A549 (cell line): Measurements from ENCODE around the gene TCF12. TPM values are rescaled to one million over a fixed set of nuclear protein-coding genes. Genes with fewer than 3 reads are reported as not detected.
A peak's percentile ranks its signal among the peaks of the same experiment; 100 is the strongest.

ENCODE experiments used
- ATAC-seq, 2 experiments: fragments of 200-7000 bp in 1 of 2; fragments of >200 bp in 1 of 2; cut with Nextera tagmentation in 1 of 2; cut with Tn5 transposase in 1 of 2; 3 replicates each; pipeline versions ENCODE4 v1.8.0 to v1.9.1; 2018 to 2020; ENCODE audit warnings: mild to moderate bottlenecking in 1 of 2, moderate library complexity in 1 of 2
- CTCF ChIA-PET: fragments of 300-600 bp; sonication (Branson Sonifier 250); formaldehyde crosslinking; extraction: SDS; loops from one replicate; lab custom pipeline; 2021; ENCODE audit warnings: antibody characterized with exemption, inconsistent platforms; lab: Yijun Ruan, JAX
- POLR2A ChIA-PET: fragments of 350-600 bp; formaldehyde crosslinking; extraction: SDS; loops from one replicate; lab custom pipeline; 2021; ENCODE audit warnings: antibody characterized with exemption, inconsistent platforms; lab: Yijun Ruan, JAX
- DNase-seq, 2 experiments: peaks; one replicate each; pipeline versions ENCODE4 v3.0.0 to v3.0.0-alpha.2; 2011 to 2016; ENCODE audit warnings: low read depth in 1 of 2, low spot score in 1 of 2
- FAIRE-seq: peaks from 2 replicates; lab custom pipeline; 2011; peaks lifted over from hg19 to GRCh38; lab: Jason Lieb, UNC
- H3K27ac ChIP-seq, 2 experiments: fragments of >200 bp; sonication (Bioruptor Twin); formaldehyde crosslinking; 3 replicates each; pipeline ENCODE4 v1.5.1; 2016 to 2017
- H3K4me1 ChIP-seq: fragments of >200 bp; sonication (Bioruptor Twin); formaldehyde crosslinking; 3 replicates; pipeline ENCODE4 v1.6.1; 2016
- H3K4me2 ChIP-seq: fragments of >200 bp; sonication (Bioruptor Twin); formaldehyde crosslinking; 3 replicates; pipeline ENCODE4 v1.6.1; 2016
- H3K4me3 ChIP-seq: fragments of >200 bp; sonication (Bioruptor Twin); formaldehyde crosslinking; 3 replicates; pipeline ENCODE4 v1.5.1; 2016
- H3K9me3 ChIP-seq: fragments of >200 bp; sonication (Bioruptor Twin); formaldehyde crosslinking; 3 replicates; pipeline ENCODE4 v1.6.1; 2016
- CBX2 ChIP-seq: fragments of 200-600 bp; sonication (generic); IDR thresholded peaks from 2 replicates; pipeline ENCODE4 v1.6.1; 2016; ENCODE audit warnings: low read depth, mild to moderate bottlenecking, borderline replicate concordance
- CEBPB ChIP-seq, 2 experiments: fragments of >200 bp in 1 of 2; sonication (Bioruptor Twin) in 1 of 2; formaldehyde crosslinking in 1 of 2; IDR thresholded peaks; 2 replicates each; pipeline ENCODE4 v1.6.1; 2012 to 2016
- ESRRA ChIP-seq: fragments of 150-350 bp; IDR thresholded peaks from 2 replicates; pipeline ENCODE4 v1.6.1; 2014; ENCODE audit warnings: mild to moderate bottlenecking, low read length, borderline replicate concordance
- FOSL2 ChIP-seq, 2 experiments: fragments of 450-650 bp in 1 of 2; fragments of >200 bp in 1 of 2; sonication (Bioruptor Twin) in 1 of 2; formaldehyde crosslinking; IDR thresholded peaks; 2 replicates each; pipeline versions ENCODE4 v1.5.0 to v1.6.1; 2016 to 2020; ENCODE audit warnings: mild to moderate bottlenecking in 1 of 2, moderate library complexity in 1 of 2
- HDAC2 ChIP-seq: fragments of 200-600 bp; sonication (generic); IDR thresholded peaks from 2 replicates; pipeline ENCODE4 v1.6.1; 2016
- HOXA7 ChIP-seq: fragments of 250-450 bp; sonication (Bioruptor Pico); IDR thresholded peaks from 2 replicates; pipeline ENCODE4 v1.5.0; 2020; ENCODE audit warnings: mild to moderate bottlenecking, moderate library complexity
- HOXB5 ChIP-seq: fragments of 250-450 bp; sonication (Bioruptor Pico); IDR thresholded peaks from 2 replicates; pipeline ENCODE4 v1.5.0; 2020; ENCODE audit warnings: mild to moderate bottlenecking, moderate library complexity
- JUN ChIP-seq, 2 experiments: fragments of >200 bp; sonication (Bioruptor Twin); formaldehyde crosslinking; IDR thresholded peaks; 2 replicates in 1 of 2; 3 replicates in 1 of 2; pipeline ENCODE4 v1.6.1; 2016 to 2017
- JUNB ChIP-seq: fragments of >200 bp; sonication (Bioruptor Twin); formaldehyde crosslinking; IDR thresholded peaks from 2 replicates; pipeline ENCODE4 v1.6.1; 2016
- KDM5A ChIP-seq: fragments of 200-600 bp; sonication (generic); IDR thresholded peaks from 2 replicates; pipeline ENCODE4 v1.6.1; 2016; ENCODE audit warnings: antibody characterized with exemption, mild to moderate bottlenecking
- MAFK ChIP-seq: fragments of 450-650 bp; IDR thresholded peaks from 2 replicates; pipeline ENCODE4 v1.6.1; 2014; ENCODE audit not compliant: partially characterized antibody
- MAZ ChIP-seq: fragments of 150-350 bp; IDR thresholded peaks from 2 replicates; pipeline ENCODE4 v1.6.1; 2014; ENCODE audit warnings: antibody characterized with exemption, low read depth, low read length, borderline replicate concordance
- MYC ChIP-seq: IDR thresholded peaks from 2 replicates; pipeline ENCODE4 v1.6.1; 2012; ENCODE audit warnings: mild to moderate bottlenecking, inconsistent platforms, low read length, improper control_type of control experiment, borderline replicate concordance
- NR3C1 ChIP-seq: fragments of >200 bp; sonication (Bioruptor Twin); formaldehyde crosslinking; IDR thresholded peaks from 3 replicates; pipeline ENCODE4 v1.6.1; 2017
- PHF8 ChIP-seq: fragments of 200-600 bp; sonication (generic); IDR thresholded peaks from 2 replicates; pipeline ENCODE4 v1.6.1; 2016; ENCODE audit warnings: low read depth, mild to moderate bottlenecking, antibody characterized with exemption, moderate library complexity, borderline replicate concordance
- RAD21 ChIP-seq, 2 experiments: fragments of >200 bp in 1 of 2; sonication (Bioruptor Twin) in 1 of 2; formaldehyde crosslinking in 1 of 2; IDR thresholded peaks in 1 of 2; conservative IDR thresholded peaks in 1 of 2; 2 replicates in 1 of 2; 3 replicates in 1 of 2; pipeline ENCODE4 v1.6.1; 2012 to 2018; ENCODE audit warnings: inconsistent platforms in 1 of 2
- RFX5 ChIP-seq: fragments of 450-650 bp; IDR thresholded peaks from 2 replicates; pipeline ENCODE4 v1.7.1; 2014; ENCODE audit warnings: antibody characterized with exemption, mild to moderate bottlenecking, moderate library complexity
- SMC3 ChIP-seq: fragments of >200 bp; sonication (Bioruptor Twin); formaldehyde crosslinking; IDR thresholded peaks from 3 replicates; pipeline ENCODE4 v1.6.1; 2018; ENCODE audit warnings: inconsistent platforms
- SREBF2 ChIP-seq: fragments of 450-650 bp; IDR thresholded peaks from 2 replicates; pipeline ENCODE4 v1.6.1; 2014; ENCODE audit warnings: mild to moderate bottlenecking, moderate library complexity
- TP53 ChIP-seq: fragments of 250-450 bp; sonication (Bioruptor Pico); IDR thresholded peaks from 2 replicates; pipeline ENCODE4 v1.5.0; 2021; ENCODE audit warnings: mild to moderate bottlenecking, moderate library complexity
- ZFP36 ChIP-seq: fragments of 450-650 bp; IDR thresholded peaks from 2 replicates; pipeline ENCODE4 v1.6.1; 2014; ENCODE audit warnings: borderline replicate concordance; ENCODE audit not compliant: partially characterized antibody
- WGBS: methylation state at CpG from one replicate; pipeline ENCODE4 v1.1.6; 2017; ENCODE audit errors: missing lambda C conversion rate; 5-methylcytosine and 5-hydroxymethylcytosine counted together
- polyA plus RNA-seq, 4 experiments: library from polyadenylated mRNA; depleted of rRNA in 3 of 4; stranded (reverse); fragments of >200 nt; fragmentation: RNase III in 1 of 4; extraction: RNeasy Plus Mini Kit Qiagen cat#74134 plus additional on column Dnase treatment in 1 of 4; gene quantifications; 2 replicates in 3 of 4; 3 replicates in 1 of 4; pipeline ENCODE4 v1.2.3, GENCODE V29; 2011 to 2017
- TF ChIP-seq, protein P1 (sequence below): IDR thresholded peaks from 2 replicates; pipeline ENCODE4 v1.6.1; 2012; ENCODE audit warnings: low read depth, borderline replicate concordance
- TF ChIP-seq, protein P2 (sequence below): fragments of >200 bp; sonication (Bioruptor Twin); formaldehyde crosslinking; IDR thresholded peaks from 2 replicates; pipeline ENCODE4 v1.6.1; 2016
- TF ChIP-seq, protein P3 (sequence below): IDR thresholded peaks from 2 replicates; pipeline ENCODE4 v1.6.1; 2012
- TF ChIP-seq, protein P4 (sequence below): fragments of >200 bp; sonication (Bioruptor Twin); formaldehyde crosslinking; IDR thresholded peaks from 3 replicates; pipeline ENCODE4 v1.5.1; 2016
- TF ChIP-seq, protein P5 (sequence below): fragments of 250-450 bp; sonication (Bioruptor Pico); IDR thresholded peaks from 2 replicates; pipeline ENCODE4 v1.5.0; 2020; ENCODE audit warnings: low read depth, mild to moderate bottlenecking, moderate library complexity

The TCF12 gene
- polyA plus RNA-seq, 2 of the 4 experiments (the other 2 are of a cell fraction), result 36.3 to 121 TPM

DNA sequence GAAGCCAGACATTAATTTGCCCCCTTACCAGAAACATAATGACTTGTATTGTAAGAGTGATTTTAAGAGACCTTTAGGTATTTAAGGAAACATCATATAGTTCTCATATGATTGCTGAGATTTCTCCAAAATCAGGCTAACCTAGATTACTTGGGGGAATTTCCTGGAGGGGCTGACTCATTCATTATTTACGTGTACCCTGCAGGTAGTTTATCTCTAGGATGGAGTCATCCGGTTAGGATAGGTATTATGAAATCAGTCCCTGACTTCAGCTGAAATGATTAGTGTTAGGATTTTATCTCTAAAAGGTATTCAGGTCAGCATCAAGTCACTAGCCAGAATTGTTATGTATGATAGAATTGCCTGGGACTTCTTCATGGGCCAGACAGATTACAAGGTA is 97.5 kb downstream of the TCF12 start:
- H3K27ac ChIP-seq, result peak overlapping the region in 1 of 2 experiments; percentile 18; a peak in 1 of 6 replicates
- peak; percentile 25 to 31 for DNase-seq

DNA sequence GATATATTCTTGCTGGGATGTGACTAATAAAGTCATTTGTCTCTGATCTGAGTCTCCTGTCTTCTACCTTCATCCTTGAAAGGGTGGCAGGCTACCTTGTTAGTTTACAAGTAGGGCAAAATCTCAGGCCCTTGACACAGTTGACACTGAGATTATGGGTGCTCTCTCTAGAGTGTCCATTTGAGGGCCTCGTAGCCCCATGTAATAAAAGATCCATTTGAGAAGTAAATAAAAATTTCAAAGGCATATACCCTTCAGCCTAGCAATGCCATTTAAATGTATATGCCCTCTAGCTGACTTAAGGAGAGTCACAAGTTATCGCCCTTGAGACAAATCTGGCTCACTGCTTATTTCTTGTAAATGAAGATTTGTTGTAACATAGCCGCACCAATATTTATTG is 98.6 kb downstream of the TCF12 start:
- 71% methylated on average over 3 of the region's 3 CpGs for WGBS
- FAIRE-seq (peak; percentile 32), DNase-seq (peak in 1 of 2 experiments; percentile 35), ATAC-seq (peak; percentile 62 to 72; a peak in 5 of 6 replicates)
- Histone ChIP-seq H3K4me2 (no peak overlapping the region), H3K4me1 (peaks cover 47% of the 10 kb centered on the region), H3K4me3 (no peak overlapping the region), H3K9me3 (no peaks in the 10 kb centered on the region), H3K27ac (no peak overlapping the region)
- ChIA-PET POLR2A (no interaction called here), CTCF (interaction anchor here (1.2 to 2.1 kb wide), 4 partner anchors 121 to 510 kb away, joined by 3 to 7 read pairs (median 3); no protein-coding TSS in a partner anchor)
- TF ChIP-seq HOXB5 (CRISPR knock-in tag) (no peak), MAZ (no peak), SMC3 (no peak), RAD21 (conservative IDR thresholded peaks at IDR 0.05 in 1 of 2, IDR thresholded peaks at IDR 0.05 in 1 of 2) (peak; percentile 45 to 47; a peak in 4 of 5 replicates), PHF8 (no peak), TP53 (CRISPR knock-in tag) (no peak)
- TF ChIP-seq, protein P1, sequence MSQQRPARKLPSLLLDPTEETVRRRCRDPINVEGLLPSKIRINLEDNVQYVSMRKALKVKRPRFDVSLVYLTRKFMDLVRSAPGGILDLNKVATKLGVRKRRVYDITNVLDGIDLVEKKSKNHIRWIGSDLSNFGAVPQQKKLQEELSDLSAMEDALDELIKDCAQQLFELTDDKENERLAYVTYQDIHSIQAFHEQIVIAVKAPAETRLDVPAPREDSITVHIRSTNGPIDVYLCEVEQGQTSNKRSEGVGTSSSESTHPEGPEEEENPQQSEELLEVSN, result no peak
- TF ChIP-seq, protein P2, sequence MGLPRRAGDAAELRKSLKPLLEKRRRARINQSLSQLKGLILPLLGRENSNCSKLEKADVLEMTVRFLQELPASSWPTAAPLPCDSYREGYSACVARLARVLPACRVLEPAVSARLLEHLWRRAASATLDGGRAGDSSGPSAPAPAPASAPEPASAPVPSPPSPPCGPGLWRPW, result no peak

More for the DNA sequence above, 97.5 kb downstream of the TCF12 start:
- TF ChIP-seq FOSL2 (IDR thresholded peaks at IDR 0.05) (peak; percentile 13; the same call in 1 of the 2 replicates), FOSL2 (CRISPR knock-in tag; IDR thresholded peaks at IDR 0.05) (peak; percentile 50; the same call in 1 of the 2 replicates), ESRRA (no peak), KDM5A (no peak), CEBPB (IDR thresholded peaks at IDR 0.05) (peak in 1 of 2 experiments; percentile 57; a peak in 1 of 4 replicates), JUNB (peak; percentile 36; the same call in 1 of the 2 replicates)
- ATAC-seq (peak; percentile 35 to 63; a peak in 3 of 6 replicates), FAIRE-seq (no peak)
- 9% methylated on average over 2 of the region's 2 CpGs for WGBS
- CTCF ChIA-PET, result interaction anchor here (0.8 to 2.1 kb wide), 3 partner anchors 18 to 512 kb away, joined by 3 to 7 read pairs (median 3); no protein-coding TSS in a partner anchor
- peak overlapping the region; percentile 35 for H3K4me2 ChIP-seq
- no peak overlapping the region for H3K4me3 ChIP-seq
- H3K9me3 ChIP-seq, result no peaks in the 10 kb centered on the region
- peaks cover 47% of the 10 kb centered on the region for H3K4me1 ChIP-seq
- POLR2A ChIA-PET, result no interaction called here

DNA sequence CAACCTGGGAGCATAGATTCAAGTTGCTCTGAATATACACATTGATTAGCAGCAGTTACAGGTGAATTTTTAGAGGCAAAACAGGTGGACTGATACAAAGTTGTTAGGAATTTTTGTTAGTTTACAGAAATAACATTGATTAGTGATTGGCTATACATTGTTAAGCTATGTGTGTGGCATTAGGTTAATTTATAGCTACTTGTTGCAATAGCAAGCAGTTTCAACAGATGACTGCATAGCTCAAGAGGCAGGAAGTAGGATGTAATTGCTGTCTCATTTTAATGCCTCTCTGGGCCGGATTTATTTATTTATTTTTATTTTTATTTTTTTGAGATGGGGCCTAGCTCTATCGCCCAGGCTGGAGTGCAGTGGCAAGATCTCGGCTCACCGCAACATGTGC is 99.7 kb downstream of the TCF12 start:
- Histone ChIP-seq H3K27ac (no peak overlapping the region), H3K4me2 (no peak overlapping the region), H3K4me3 (no peak overlapping the region), H3K9me3 (no peaks in the 10 kb centered on the region), H3K4me1 (peaks cover 47% of the 10 kb centered on the region)
- CTCF ChIA-PET, result interaction anchor here (0.9 to 1.2 kb wide), 5 partner anchors 13 to 322 kb away, joined by 3 to 4 read pairs (median 3); no protein-coding TSS in a partner anchor
- 72% methylated on average over 4 of the region's 4 CpGs for WGBS
- ATAC-seq (no peak), FAIRE-seq (no peak), DNase-seq (no peak)
- POLR2A ChIA-PET, result no interaction called here
- TF ChIP-seq CEBPB (IDR thresholded peaks at IDR 0.05), result 0 out of 4 replicates have a peak, but pooled peaks of 1 of the 2 experiments have one; percentile 3
- TF ChIP-seq, protein P3, sequence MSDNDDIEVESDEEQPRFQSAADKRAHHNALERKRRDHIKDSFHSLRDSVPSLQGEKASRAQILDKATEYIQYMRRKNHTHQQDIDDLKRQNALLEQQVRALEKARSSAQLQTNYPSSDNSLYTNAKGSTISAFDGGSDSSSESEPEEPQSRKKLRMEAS, result no peak

DNA sequence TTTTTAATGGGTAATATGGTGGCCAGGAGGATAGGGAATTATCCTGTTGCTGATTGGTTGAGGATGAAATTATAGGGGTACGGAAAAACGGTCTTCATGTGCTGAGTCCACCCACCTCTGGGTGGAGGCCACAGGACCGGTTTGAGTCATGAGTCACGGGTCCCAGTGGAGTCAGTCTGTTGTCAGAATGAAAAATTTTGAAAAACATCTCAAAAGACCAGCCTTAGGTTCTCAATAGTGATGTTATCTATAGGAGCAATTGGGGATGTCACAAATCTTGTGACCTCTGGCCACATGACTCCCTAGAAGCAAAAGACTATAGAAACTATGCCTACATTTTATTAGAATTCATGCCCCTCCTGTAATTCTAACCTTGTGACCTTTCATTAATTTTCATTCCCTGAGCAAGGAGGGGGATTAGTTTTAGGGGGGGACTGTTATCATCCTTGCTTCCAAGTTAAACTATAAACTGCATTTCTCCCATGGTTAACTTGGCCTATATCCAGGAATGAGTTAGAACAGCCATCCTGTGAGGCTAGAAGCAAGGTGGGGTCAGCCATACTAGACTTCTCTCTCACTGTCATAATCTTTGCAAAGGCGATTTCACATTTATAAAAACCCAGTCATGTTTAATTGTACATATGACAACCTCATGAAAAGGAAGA is 101.2 kb downstream of the TCF12 start:
- Histone ChIP-seq H3K4me2 (peak overlapping the region; percentile 12; the same call in 1 of the 3 replicates), H3K4me3 (no peak overlapping the region), H3K27ac (no peak overlapping the region), H3K4me1 (peaks cover 47% of the 10 kb centered on the region), H3K9me3 (no peaks in the 10 kb centered on the region)
- POLR2A ChIA-PET, result no interaction called here
- DNase-seq (no peak), ATAC-seq (no peak; a peak in 1 of 6 replicates), FAIRE-seq (no peak)
- CTCF ChIA-PET, result interaction anchor here (1.0 to 1.3 kb wide), 2 partner anchors 101 to 287 kb away, joined by 3 read pairs; partner anchors contain the start of gene TCF12
- WGBS, result 76% methylated on average over 5 of the region's 5 CpGs
- TF ChIP-seq PHF8 (no peak), SREBF2 (no peak), HOXA7 (CRISPR knock-in tag) (no peak), NR3C1 (no peak), ZFP36 (no peak), MYC (no peak), MAFK (no peak), HOXB5 (CRISPR knock-in tag) (no peak), CEBPB (IDR thresholded peaks at IDR 0.05) (no peak), RFX5 (no peak), CBX2 (no peak), JUN (IDR thresholded peaks at IDR 0.05) (no peak), HDAC2 (no peak)
- TF ChIP-seq, protein P4, sequence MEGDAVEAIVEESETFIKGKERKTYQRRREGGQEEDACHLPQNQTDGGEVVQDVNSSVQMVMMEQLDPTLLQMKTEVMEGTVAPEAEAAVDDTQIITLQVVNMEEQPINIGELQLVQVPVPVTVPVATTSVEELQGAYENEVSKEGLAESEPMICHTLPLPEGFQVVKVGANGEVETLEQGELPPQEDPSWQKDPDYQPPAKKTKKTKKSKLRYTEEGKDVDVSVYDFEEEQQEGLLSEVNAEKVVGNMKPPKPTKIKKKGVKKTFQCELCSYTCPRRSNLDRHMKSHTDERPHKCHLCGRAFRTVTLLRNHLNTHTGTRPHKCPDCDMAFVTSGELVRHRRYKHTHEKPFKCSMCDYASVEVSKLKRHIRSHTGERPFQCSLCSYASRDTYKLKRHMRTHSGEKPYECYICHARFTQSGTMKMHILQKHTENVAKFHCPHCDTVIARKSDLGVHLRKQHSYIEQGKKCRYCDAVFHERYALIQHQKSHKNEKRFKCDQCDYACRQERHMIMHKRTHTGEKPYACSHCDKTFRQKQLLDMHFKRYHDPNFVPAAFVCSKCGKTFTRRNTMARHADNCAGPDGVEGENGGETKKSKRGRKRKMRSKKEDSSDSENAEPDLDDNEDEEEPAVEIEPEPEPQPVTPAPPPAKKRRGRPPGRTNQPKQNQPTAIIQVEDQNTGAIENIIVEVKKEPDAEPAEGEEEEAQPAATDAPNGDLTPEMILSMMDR, result no peak
- TF ChIP-seq, protein P5, sequence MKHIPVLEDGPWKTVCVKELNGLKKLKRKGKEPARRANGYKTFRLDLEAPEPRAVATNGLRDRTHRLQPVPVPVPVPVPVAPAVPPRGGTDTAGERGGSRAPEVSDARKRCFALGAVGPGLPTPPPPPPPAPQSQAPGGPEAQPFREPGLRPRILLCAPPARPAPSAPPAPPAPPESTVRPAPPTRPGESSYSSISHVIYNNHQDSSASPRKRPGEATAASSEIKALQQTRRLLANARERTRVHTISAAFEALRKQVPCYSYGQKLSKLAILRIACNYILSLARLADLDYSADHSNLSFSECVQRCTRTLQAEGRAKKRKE (CRISPR knock-in tag), result no peak
